ENCODE data around the gene CSNK2A1.

Gene CSNK2A1

GRCh38 chr20:427849-428657 lies 115.5 kb downstream of the CSNK2A1 start:
- no peak for DNase-seq

DNA sequence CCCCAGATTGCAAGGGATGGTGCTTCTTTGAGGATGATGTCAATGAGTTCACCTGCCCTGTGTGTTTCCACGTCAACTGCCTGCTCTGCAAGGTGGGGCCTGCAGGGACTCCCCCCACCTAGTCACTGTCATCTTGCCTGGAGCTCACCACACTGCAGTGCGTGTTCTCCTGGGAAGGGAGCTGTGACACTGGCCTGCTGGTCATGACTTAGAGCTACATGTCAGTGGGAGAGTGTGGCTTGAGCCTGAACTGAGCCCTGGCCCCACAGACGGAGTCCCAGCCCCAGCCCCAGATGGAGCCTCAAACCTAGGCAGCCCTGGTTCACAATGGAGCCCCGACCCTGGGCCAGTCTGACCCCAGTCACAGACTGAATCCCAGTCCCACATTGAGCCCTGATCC lies 116.2 kb downstream of the CSNK2A1 start:
- DNase-seq = no peak

DNA sequence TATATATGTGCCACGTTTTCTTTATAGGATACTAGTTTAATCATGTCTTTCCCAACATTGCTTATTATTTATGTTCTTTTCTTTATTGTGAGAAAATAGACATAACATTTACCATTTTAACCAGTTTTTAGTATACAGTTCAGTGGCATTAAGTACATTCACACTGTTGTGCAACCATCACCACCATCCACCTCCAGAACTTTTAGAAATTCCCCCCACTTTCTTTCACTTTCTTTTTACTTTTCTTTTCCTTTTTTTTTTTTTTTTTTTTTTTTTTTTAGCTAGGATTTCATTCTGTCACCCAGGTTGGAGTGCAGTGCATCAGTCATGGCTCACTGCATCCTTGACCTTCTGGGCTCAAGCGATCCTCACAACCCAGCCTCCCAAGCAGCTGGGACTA lies 117.0 kb downstream of the CSNK2A1 start:
- DNase-seq = no peak

All from DMS153 (cell line).